Measurements from ENCODE around the gene GRK4. TPM values are rescaled to one million over a fixed set of nuclear protein-coding genes. Genes with fewer than 3 reads are reported as not detected.

GRK4 gene
- total and polyA plus RNA-seq, 2 of the 4 experiments (the other 2 are of a cell fraction), result 1.6 to 2.2 TPM

DNA sequence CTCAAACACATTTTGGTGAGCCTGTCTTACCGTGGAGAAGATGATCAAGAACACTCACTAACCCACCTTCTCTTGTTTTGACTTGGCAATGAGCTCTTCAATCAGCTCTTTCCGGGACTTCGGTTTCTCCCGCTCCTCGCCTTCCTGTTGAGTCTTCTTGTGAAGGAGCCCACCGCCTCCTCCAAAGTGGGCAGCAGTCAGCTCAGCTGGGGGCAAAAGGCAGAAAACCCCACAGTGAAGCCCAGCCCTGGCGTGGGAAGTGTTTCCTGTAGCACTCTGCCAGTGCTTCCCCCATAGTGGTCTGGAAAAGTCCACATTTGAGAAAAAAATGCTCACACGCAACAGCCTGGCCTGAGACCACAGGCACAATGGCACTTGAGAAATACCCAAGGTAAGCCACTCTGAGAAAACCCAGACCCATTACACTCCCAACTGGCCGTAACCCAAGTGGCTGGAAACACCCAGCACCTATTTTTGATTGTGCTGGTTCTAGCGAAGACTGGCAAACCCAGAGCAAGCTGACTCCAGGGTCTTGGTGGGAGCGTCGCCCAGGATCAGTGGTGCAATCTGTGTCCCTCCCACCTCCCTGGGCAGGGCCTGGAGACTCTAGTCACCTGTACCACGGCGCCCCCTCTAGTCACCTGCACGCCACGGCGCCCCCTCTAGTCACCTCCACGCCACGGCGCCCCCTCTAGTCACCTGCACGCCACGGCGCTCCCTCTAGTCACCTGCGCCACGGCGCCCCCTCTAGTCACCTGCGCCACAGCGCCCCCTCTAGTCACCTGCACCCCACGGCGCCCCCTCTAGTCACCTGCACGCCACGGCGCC is 8.8 kb upstream of the GRK4 start:
- Histone ChIP-seq H2BK20ac (ENCODE audit: low read depth, low read length) (no peak overlapping the region), H3K14ac (replicated peaks; ENCODE audit: low read depth, low read length) (no peak overlapping the region), H2AFZ (replicated peaks; ENCODE audit: low read length, poor library complexity) (no peak overlapping the region), H4K5ac (ENCODE audit: low read depth, low read length) (no peak overlapping the region), H4K8ac (ENCODE audit: low read depth in 2 of 2, low read length in 2 of 2) (no peak overlapping the region), H3K9ac (ENCODE audit: low read depth, low read length) (no peak overlapping the region), H3K27ac (ENCODE audit: insufficient read depth, low read length) (no peak overlapping the region), H3K4me1 (ENCODE audit: control insufficient read depth, insufficient read depth, low read length) (peaks cover 7% of the 10 kb centered on the region), H3K4ac (ENCODE audit: low read depth, low read length) (no peak overlapping the region), H4K20me1 (ENCODE audit: insufficient read depth, low read length) (peaks cover 30% of the 10 kb centered on the region), H3K4me3 (ENCODE audit: insufficient read depth, low read depth, low read length) (no peak overlapping the region), H3K23ac (ENCODE audit: low read depth, low read length) (no peak overlapping the region), H4K91ac (ENCODE audit: insufficient read depth, low read depth, low read length) (no peak overlapping the region), H3K9me1 (ENCODE audit: insufficient read depth, low read length) (peaks cover 12% of the 10 kb centered on the region; the same call in 1 of the 2 replicates), H2BK120ac (ENCODE audit: low read depth, low read length) (no peak overlapping the region), H3K27me3 (ENCODE audit: control insufficient read depth, insufficient read depth, low read length) (no peaks in the 10 kb centered on the region), H2AK9ac (replicated peaks; ENCODE audit: low read depth, low read length, poor library complexity) (no peak overlapping the region), H3K79me1 (ENCODE audit: low read depth in 1 of 2, low read length in 2 of 2) (peaks cover 26 to 61% of the 10 kb centered on the region in 2 experiments), H3K9me3 (ENCODE audit: control insufficient read depth, insufficient read depth, low read length) (no peaks in the 10 kb centered on the region), H2BK15ac (ENCODE audit: low read depth, low read length) (no peak overlapping the region), H3K56ac (ENCODE audit: extremely low read depth, insufficient read depth, low read length) (no peak overlapping the region), H3K36me3 (ENCODE audit: control insufficient read depth, insufficient read depth, low read length) (peaks cover 53% of the 10 kb centered on the region), H2AK5ac (ENCODE audit: low read depth, low read length) (no peak overlapping the region), H2BK5ac (ENCODE audit: low read depth, low read length, poor library complexity, severe bottlenecking) (no peak overlapping the region), H3K18ac (ENCODE audit: low read depth, low read length) (no peak overlapping the region), H3K4me2 (ENCODE audit: low read depth, low read length) (no peak overlapping the region)
- CTCF ChIA-PET, result interaction anchor here (0.9 kb wide), 3 partner anchors 9 to 83 kb away, joined by 3 read pairs; partner anchors contain the start of genes GRK4 and NOP14
- POLR2A ChIA-PET (ENCODE audit: unreplicated experiment), result no interaction called here
- dilution Hi-C loops (cut with HindIII; ENCODE audit: low sequenced_read_pairs, unreplicated experiment) (no loop called here), in situ Hi-C loops (cut with MboI; ENCODE audit: low sequenced_read_pairs) (no loop called here), intact Hi-C loops (cut with micrococcal nuclease) (no loop called here)
- TF ChIP-seq, protein P1, sequence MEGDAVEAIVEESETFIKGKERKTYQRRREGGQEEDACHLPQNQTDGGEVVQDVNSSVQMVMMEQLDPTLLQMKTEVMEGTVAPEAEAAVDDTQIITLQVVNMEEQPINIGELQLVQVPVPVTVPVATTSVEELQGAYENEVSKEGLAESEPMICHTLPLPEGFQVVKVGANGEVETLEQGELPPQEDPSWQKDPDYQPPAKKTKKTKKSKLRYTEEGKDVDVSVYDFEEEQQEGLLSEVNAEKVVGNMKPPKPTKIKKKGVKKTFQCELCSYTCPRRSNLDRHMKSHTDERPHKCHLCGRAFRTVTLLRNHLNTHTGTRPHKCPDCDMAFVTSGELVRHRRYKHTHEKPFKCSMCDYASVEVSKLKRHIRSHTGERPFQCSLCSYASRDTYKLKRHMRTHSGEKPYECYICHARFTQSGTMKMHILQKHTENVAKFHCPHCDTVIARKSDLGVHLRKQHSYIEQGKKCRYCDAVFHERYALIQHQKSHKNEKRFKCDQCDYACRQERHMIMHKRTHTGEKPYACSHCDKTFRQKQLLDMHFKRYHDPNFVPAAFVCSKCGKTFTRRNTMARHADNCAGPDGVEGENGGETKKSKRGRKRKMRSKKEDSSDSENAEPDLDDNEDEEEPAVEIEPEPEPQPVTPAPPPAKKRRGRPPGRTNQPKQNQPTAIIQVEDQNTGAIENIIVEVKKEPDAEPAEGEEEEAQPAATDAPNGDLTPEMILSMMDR (conservative IDR thresholded peaks at IDR 0.05; ENCODE audit: low read depth, low read length), result 0 out of 2 replicates have a peak, but pooled peaks have one; percentile 1
- TF ChIP-seq RAD21 (IDR thresholded peaks at IDR 0.05; ENCODE audit: low read length) (no peak), SMC3 (IDR thresholded peaks at IDR 0.05; ENCODE audit: low read depth, low read length) (no peak)
- WGBS, 2 experiments (ENCODE audit: extremely low coverage in 2 of 2, insufficient read length in 1 of 2), result 95% methylated on average over 4 of the region's 33 CpGs; no CpG with 5 or more reads in 1 of the 2 experiments
- no TSS peak for BruUV-seq (replicated peaks)
- DNase-seq (no peak), ATAC-seq (ENCODE audit: low read depth) (no peak)
